IMR-90 (cell line): ENCODE measurements around the gene RTKN. TPM values are rescaled to one million over a fixed set of nuclear protein-coding genes. Genes with fewer than 3 reads are reported as not detected.
A peak's percentile ranks its signal among the peaks of the same experiment; 100 is the strongest.
"Not testable (repeated sequence)": the region's sequence is repeated elsewhere in the genome, so short reads cannot be mapped to it uniquely, and the experiment has no call there.

ENCODE experiments used
- ATAC-seq: fragments of 200-7000 bp; cut with Tn5 transposase; 2 replicates; pipeline ENCODE4 v1.9.1; 2020; ENCODE audit warnings: low read depth, mild to moderate bottlenecking, moderate library complexity
- BruUV-seq: library from RNA; stranded (reverse); fragments of 400-500 nt; replicated peaks from 2 replicates; lab custom pipeline; 2021; lab: Mats Ljungman, UMichigan
- CTCF ChIA-PET: fragments of 300-600 bp; formaldehyde crosslinking; extraction: SDS; loops from one replicate; lab custom pipeline; 2021; ENCODE audit warnings: antibody characterized with exemption; lab: Yijun Ruan, JAX
- POLR2A ChIA-PET: fragments of 300-600 bp; sonication (Branson Sonifier 250); formaldehyde crosslinking; loops from one replicate; lab custom pipeline; 2022; ENCODE audit warnings: antibody characterized with exemption; ENCODE audit not compliant: unreplicated experiment; lab: Charles Lee
- DNase-seq: peaks from one replicate; pipeline ENCODE4 v3.0.0; 2013
- H2AFZ ChIP-seq: replicated peaks from 2 replicates; pipeline ENCODE3; 2013; ENCODE audit warnings: low read length, mild to moderate bottlenecking; ENCODE audit not compliant: poor library complexity
- H2AK5ac ChIP-seq: 2 replicates; pipeline ENCODE4 v1.6.1; 2013; ENCODE audit warnings: low read depth, low read length, inconsistent platforms
- H2AK9ac ChIP-seq: replicated peaks from 2 replicates; pipeline ENCODE3; 2013; ENCODE audit warnings: mild to moderate bottlenecking, low read depth, low read length, moderate library complexity; ENCODE audit not compliant: poor library complexity
- H2BK120ac ChIP-seq: 2 replicates; pipeline ENCODE4 v1.6.1; 2013; ENCODE audit warnings: low read depth, low read length, inconsistent platforms
- H2BK15ac ChIP-seq: 3 replicates; pipeline ENCODE4 v1.6.1; 2013; ENCODE audit warnings: low read depth, low read length, inconsistent platforms
- H2BK20ac ChIP-seq: 2 replicates; pipeline ENCODE4 v1.6.1; 2013; ENCODE audit warnings: low read depth, mild to moderate bottlenecking, inconsistent platforms, low read length, moderate library complexity
- H2BK5ac ChIP-seq: 2 replicates; pipeline ENCODE4 v1.6.1; 2013; ENCODE audit warnings: mild to moderate bottlenecking, low read depth, low read length, inconsistent platforms; ENCODE audit not compliant: poor library complexity, severe bottlenecking
- H3K14ac ChIP-seq: replicated peaks from 2 replicates; pipeline ENCODE4 v1.6.1; 2013; ENCODE audit warnings: low read depth, low read length, inconsistent platforms
- H3K18ac ChIP-seq: 2 replicates; pipeline ENCODE4 v1.6.1; 2013; ENCODE audit warnings: low read depth, low read length, control low read depth
- H3K23ac ChIP-seq: 2 replicates; pipeline ENCODE4 v1.6.1; 2013; ENCODE audit warnings: low read depth, low read length, inconsistent platforms
- H3K27ac ChIP-seq: 2 replicates; pipeline ENCODE4 v1.5.1; 2013; ENCODE audit warnings: mild to moderate bottlenecking, control low read depth, low read length; ENCODE audit not compliant: insufficient read depth
- H3K27me3 ChIP-seq: 2 replicates; pipeline ENCODE4 v1.6.1; 2013; ENCODE audit warnings: low read length; ENCODE audit not compliant: control insufficient read depth, insufficient read depth
- H3K36me3 ChIP-seq: 2 replicates; pipeline ENCODE4 v1.6.1; 2013; ENCODE audit warnings: low read length, mixed read lengths; ENCODE audit not compliant: control insufficient read depth, insufficient read depth
- H3K4ac ChIP-seq: 2 replicates; pipeline ENCODE4 v1.6.1; 2013; ENCODE audit warnings: low read depth, low read length, inconsistent platforms
- H3K4me1 ChIP-seq: 2 replicates; pipeline ENCODE4 v1.6.1; 2013; ENCODE audit warnings: low read length, mixed read lengths; ENCODE audit not compliant: control insufficient read depth, insufficient read depth
- H3K4me2 ChIP-seq: 2 replicates; pipeline ENCODE4 v1.6.1; 2013; ENCODE audit warnings: low read depth, mild to moderate bottlenecking, control low read depth, low read length, moderate library complexity
- H3K4me3 ChIP-seq: 2 replicates; pipeline ENCODE4 v1.5.1; 2013; ENCODE audit warnings: low read depth, mild to moderate bottlenecking, control low read depth, low read length, moderate library complexity; ENCODE audit not compliant: insufficient read depth
- H3K56ac ChIP-seq: 2 replicates; pipeline ENCODE4 v1.6.1; 2013; ENCODE audit warnings: low read length, inconsistent platforms; ENCODE audit not compliant: insufficient read depth; ENCODE audit errors: extremely low read depth
- H3K79me1 ChIP-seq, 2 experiments: 2 replicates each; pipeline ENCODE4 v1.6.1; 2013; ENCODE audit warnings: low read length in 2 of 2, inconsistent platforms in 1 of 2, low read depth in 1 of 2
- H3K9ac ChIP-seq: 2 replicates; pipeline ENCODE4 v1.6.1; 2013; ENCODE audit warnings: low read depth, low read length, control low read depth
- H3K9me1 ChIP-seq: 2 replicates; pipeline ENCODE4 v1.6.1; 2013; ENCODE audit warnings: low read length, inconsistent platforms; ENCODE audit not compliant: insufficient read depth
- H3K9me3 ChIP-seq: 2 replicates; pipeline ENCODE4 v1.6.1; 2013; ENCODE audit warnings: low read length; ENCODE audit not compliant: control insufficient read depth, insufficient read depth
- H4K20me1 ChIP-seq: 2 replicates; pipeline ENCODE4 v1.6.1; 2013; ENCODE audit warnings: low read length, inconsistent platforms; ENCODE audit not compliant: insufficient read depth
- H4K5ac ChIP-seq: 2 replicates; pipeline ENCODE4 v1.6.1; 2013; ENCODE audit warnings: mild to moderate bottlenecking, low read depth, low read length, control low read depth
- H4K8ac ChIP-seq, 2 experiments: 2 replicates each; pipeline ENCODE4 v1.6.1; 2013; ENCODE audit warnings: low read depth in 2 of 2, low read length in 2 of 2, control low read depth in 1 of 2, inconsistent platforms in 1 of 2
- H4K91ac ChIP-seq: 2 replicates; pipeline ENCODE4 v1.6.1; 2013; ENCODE audit warnings: low read depth, low read length, inconsistent platforms; ENCODE audit not compliant: insufficient read depth
- RCOR1 ChIP-seq: IDR thresholded peaks from 2 replicates; pipeline ENCODE4 v1.6.1; 2012; ENCODE audit warnings: mild to moderate bottlenecking, low read length, improper control_type of control experiment; ENCODE audit not compliant: insufficient replicate concordance
- WGBS, 2 experiments: methylation state at CpG; one replicate each; pipeline versions ENCODE4 v1.1.5 to v1.1.7; 2013; ENCODE audit warnings: missing lambda C conversion rate in 2 of 2; ENCODE audit not compliant: insufficient read length in 1 of 2; ENCODE audit errors: extremely low coverage in 2 of 2; 5-methylcytosine and 5-hydroxymethylcytosine counted together
- dilution Hi-C: fragments of 300-500 bp; cut with HindIII; formaldehyde crosslinking; loops from one replicate; pipeline ENCODE4 v1.14.3; 2018; ENCODE audit warnings: low sequenced_read_pairs; ENCODE audit not compliant: unreplicated experiment
- in situ Hi-C: fragments of 300-500 bp; cut with MboI; formaldehyde crosslinking; loops from 3 replicates; pipeline ENCODE4 v1.14.3; 2019; ENCODE audit warnings: low sequenced_read_pairs, inconsistent platforms, mixed read lengths
- intact Hi-C: fragments of 100-400 bp; cut with micrococcal nuclease; formaldehyde crosslinking; loops from 2 replicates; pipeline ENCODE4 v1.10.0; 2022
- polyA plus RNA-seq, 3 experiments: library from polyadenylated mRNA; depleted of rRNA; stranded (reverse); fragments of >200 nt; gene quantifications; 2 replicates each; pipeline ENCODE4 v1.2.3, GENCODE V29; 2012; ENCODE audit warnings: low replicate concordance in 1 of 3
- total RNA-seq: library from RNA; depleted of rRNA; stranded (reverse); fragments of >200 nt; gene quantifications from 2 replicates; pipeline ENCODE4 v1.2.3, GENCODE V29; 2012

Gene RTKN
- total and polyA plus RNA-seq, 2 of the 4 experiments (the other 2 are of a cell fraction) = 11.1 to 19.7 TPM

- Histone ChIP-seq H2AFZ (no peak overlapping the region), H3K27ac (peak overlapping the region; percentile 91), H2BK120ac (no peak overlapping the region), H3K14ac (peak overlapping the region; percentile 96; the same call in 1 of the 2 replicates), H3K9me3 (no peaks in the 10 kb centered on the region), H2AK9ac (peak overlapping the region; percentile 4), H4K91ac (0 out of 2 replicates have a peak overlapping the region, but pooled peaks have one; percentile 87), H3K9me1 (no peaks in the 10 kb centered on the region), H3K4me1 (peaks cover 4% of the 10 kb centered on the region; the same call in 1 of the 2 replicates), H2BK15ac (no peak overlapping the region), H4K8ac (peak overlapping the region; percentile 97 to 98), H3K4me3 (peak overlapping the region; percentile 77), H3K18ac (peak overlapping the region; percentile 16; the same call in 1 of the 2 replicates), H3K9ac (peak overlapping the region; percentile 93), H3K79me1 (peaks cover 3 to 26% of the 10 kb centered on the region in 2 experiments; a peak in 2 of 4 replicates), H4K5ac (peak overlapping the region; percentile 95), H3K4ac (peak overlapping the region; percentile 95), H2BK20ac (no peak overlapping the region), H3K27me3 (no peaks in the 10 kb centered on the region), H3K36me3 (peaks cover 15% of the 10 kb centered on the region), H2AK5ac (no peak overlapping the region), H3K23ac (peak overlapping the region; percentile 65; the same call in 1 of the 2 replicates), H3K4me2 (peak overlapping the region; percentile 89), H3K56ac (peak overlapping the region; percentile 84), H4K20me1 (no peaks in the 10 kb centered on the region), H2BK5ac (peak overlapping the region; percentile 34)
- no TSS peak for BruUV-seq
- in situ Hi-C loops = no loop called here
- no peak for TF ChIP-seq RCOR1
- DNase-seq (no peak), ATAC-seq (no peak)
- dilution Hi-C loops = no loop called here
- POLR2A ChIA-PET = no interaction called here
- 50% methylated on average over 4 of the region's 16 CpGs; no CpG with 5 or more reads in 1 of the 2 experiments for WGBS, 2 experiments
- intact Hi-C loops = no loop called here
- CTCF ChIA-PET = no interaction called here
Observed at GRCh38 chr2:74471332-74472065, 29.8 kb upstream of the RTKN start.

DNA sequence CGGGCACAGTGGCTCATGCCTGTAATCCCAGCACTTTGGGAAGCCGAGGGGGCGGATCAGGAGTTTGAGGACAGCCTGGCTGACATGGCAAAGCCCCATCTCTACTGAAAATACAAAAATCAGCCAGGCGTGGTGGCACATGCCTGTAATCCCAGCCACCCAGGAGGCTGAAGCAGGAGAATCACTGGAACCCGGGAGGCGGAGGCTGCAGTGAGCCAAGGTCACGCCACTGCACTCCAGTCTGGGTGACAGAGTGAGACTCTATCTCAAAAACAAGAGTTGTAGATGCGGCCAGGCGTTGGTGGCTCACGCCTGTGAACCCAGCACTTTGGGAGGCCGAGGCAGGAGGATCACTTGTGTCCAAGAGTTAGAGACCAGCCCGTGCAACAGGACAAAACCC is 29.0 kb upstream of the RTKN start:
- H3K18ac ChIP-seq, H4K5ac ChIP-seq, H2BK20ac ChIP-seq, BruUV-seq, POLR2A ChIA-PET, H3K9me3 ChIP-seq, intact Hi-C loops, dilution Hi-C loops, H3K4me1 ChIP-seq, H3K27me3 ChIP-seq, H2BK15ac ChIP-seq, H4K91ac ChIP-seq, H2AK9ac ChIP-seq, H3K4me3 ChIP-seq, H3K4me2 ChIP-seq, H3K9ac ChIP-seq, H3K9me1 ChIP-seq, H2BK5ac ChIP-seq, H3K4ac ChIP-seq, H3K27ac ChIP-seq, CTCF ChIA-PET, H4K20me1 ChIP-seq, ATAC-seq, H4K8ac ChIP-seq, H2BK120ac ChIP-seq, H3K23ac ChIP-seq, H3K14ac ChIP-seq, H2AK5ac ChIP-seq, H3K56ac ChIP-seq, DNase-seq, H2AFZ ChIP-seq, in situ Hi-C loops: not testable (repeated sequence)
- Histone ChIP-seq H3K36me3 (peaks cover 15% of the 10 kb centered on the region), H3K79me1 (peaks cover 6 to 32% of the 10 kb centered on the region in 2 experiments; a peak in 3 of 4 replicates)
- 92% methylated on average over 4 of the region's 12 CpGs; no CpG with 5 or more reads in 1 of the 2 experiments for WGBS, 2 experiments
